Measurements from ENCODE around the gene POP4. TPM values are rescaled to one million over a fixed set of nuclear protein-coding genes. Genes with fewer than 3 reads are reported as not detected.

The POP4 gene
- total and polyA plus RNA-seq, 4 donors = 46.6 to 82.5 (median 62.2) TPM

DNA sequence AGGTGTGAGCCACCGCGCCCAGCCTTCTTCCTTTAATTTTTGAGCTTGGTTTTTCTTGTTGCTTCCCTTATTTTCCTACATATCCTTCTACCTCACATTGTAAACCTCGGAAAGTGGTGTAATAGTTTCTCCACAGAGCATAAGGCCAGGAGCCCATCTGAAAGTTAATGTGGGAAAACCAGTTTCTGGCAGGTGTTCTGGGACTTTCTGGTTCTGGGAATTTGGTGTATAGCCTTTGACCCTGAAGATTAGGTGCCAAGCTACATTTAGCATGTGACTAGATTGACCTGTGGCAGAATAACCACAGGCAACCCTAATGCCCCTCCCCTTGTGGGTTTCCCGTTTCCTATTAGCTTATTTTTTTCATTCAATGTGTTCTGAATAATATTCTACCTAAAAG is 8.7 kb downstream of the POP4 start:
- TF ChIP-seq, protein P1, sequence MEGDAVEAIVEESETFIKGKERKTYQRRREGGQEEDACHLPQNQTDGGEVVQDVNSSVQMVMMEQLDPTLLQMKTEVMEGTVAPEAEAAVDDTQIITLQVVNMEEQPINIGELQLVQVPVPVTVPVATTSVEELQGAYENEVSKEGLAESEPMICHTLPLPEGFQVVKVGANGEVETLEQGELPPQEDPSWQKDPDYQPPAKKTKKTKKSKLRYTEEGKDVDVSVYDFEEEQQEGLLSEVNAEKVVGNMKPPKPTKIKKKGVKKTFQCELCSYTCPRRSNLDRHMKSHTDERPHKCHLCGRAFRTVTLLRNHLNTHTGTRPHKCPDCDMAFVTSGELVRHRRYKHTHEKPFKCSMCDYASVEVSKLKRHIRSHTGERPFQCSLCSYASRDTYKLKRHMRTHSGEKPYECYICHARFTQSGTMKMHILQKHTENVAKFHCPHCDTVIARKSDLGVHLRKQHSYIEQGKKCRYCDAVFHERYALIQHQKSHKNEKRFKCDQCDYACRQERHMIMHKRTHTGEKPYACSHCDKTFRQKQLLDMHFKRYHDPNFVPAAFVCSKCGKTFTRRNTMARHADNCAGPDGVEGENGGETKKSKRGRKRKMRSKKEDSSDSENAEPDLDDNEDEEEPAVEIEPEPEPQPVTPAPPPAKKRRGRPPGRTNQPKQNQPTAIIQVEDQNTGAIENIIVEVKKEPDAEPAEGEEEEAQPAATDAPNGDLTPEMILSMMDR (IDR thresholded peaks at IDR 0.05; ENCODE audit: control extremely low read depth, extremely low read depth) = no peak
- H3K9ac ChIP-seq (ENCODE audit: insufficient read depth in 1 of 2, low read length in 2 of 2) = no peak overlapping the region
- no peak overlapping the region for H3K27ac ChIP-seq (ENCODE audit: low read depth in 1 of 2, low read length in 1 of 2)
- no peaks in the 10 kb centered on the region for H3K9me3 ChIP-seq (ENCODE audit: control insufficient read depth in 4 of 4, insufficient read depth in 3 of 4, low read length in 3 of 4)
- H3K36me3 ChIP-seq (ENCODE audit: control insufficient read depth in 4 of 4, insufficient read depth in 4 of 4, low read length in 4 of 4) = peaks cover 17 to 46% (median 29%) of the 10 kb centered on the region in 4 donors
- ATAC-seq (ENCODE audit: insufficient read depth, low FRiP score) (no peak), DNase-seq (no peak)
- no peaks in the 10 kb centered on the region for H3K27me3 ChIP-seq (ENCODE audit: control insufficient read depth in 3 of 3, insufficient read depth in 3 of 3, low read length in 2 of 3)
- peaks cover 0 to 4% (median 0%) of the 10 kb centered on the region in 5 donors for H3K4me1 ChIP-seq (ENCODE audit: control insufficient read depth in 5 of 5, insufficient read depth in 5 of 5, low read length in 5 of 5)
- H3K4me3 ChIP-seq = no peak overlapping the region
- 84 to 87% methylated on average over 4 of the region's 4 CpGs for WGBS, 2 donors

DNA sequence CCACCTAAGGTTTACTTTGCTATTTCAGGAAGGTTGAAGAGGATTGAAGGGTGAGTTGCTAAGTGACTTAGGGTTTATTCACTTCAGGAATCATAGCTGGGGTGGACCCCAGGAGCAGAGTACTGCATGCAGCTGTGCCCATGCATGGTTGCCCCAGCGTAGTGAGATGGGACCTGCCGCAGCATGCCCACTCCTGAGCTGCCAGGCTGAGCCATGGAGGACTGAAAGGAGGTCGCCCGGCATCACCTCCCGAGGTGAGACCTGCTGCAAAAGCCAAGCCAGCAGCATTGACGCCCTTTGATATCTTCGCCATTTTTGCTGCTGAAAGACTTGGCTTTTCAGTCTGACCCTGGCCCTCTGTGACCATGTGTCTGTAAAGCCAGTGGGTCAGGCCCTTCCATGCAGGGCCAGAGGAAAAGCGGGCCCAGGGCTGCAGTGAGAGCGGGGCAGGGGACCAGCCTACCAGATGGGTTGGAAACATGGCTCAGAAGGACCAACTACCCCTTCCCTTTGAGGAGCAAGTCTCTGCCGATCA is 9.9 kb downstream of the POP4 start:
- H3K27me3 ChIP-seq (ENCODE audit: control insufficient read depth in 3 of 3, insufficient read depth in 3 of 3, low read length in 2 of 3) = no peaks in the 10 kb centered on the region
- H3K36me3 ChIP-seq (ENCODE audit: control insufficient read depth in 4 of 4, insufficient read depth in 4 of 4, low read length in 4 of 4) = peaks cover 17 to 45% (median 28%) of the 10 kb centered on the region in 4 donors
- no peak for DNase-seq
- H3K9ac ChIP-seq (ENCODE audit: insufficient read depth in 1 of 2, low read length in 2 of 2) = no peak overlapping the region
- TF ChIP-seq, protein P1 (IDR thresholded peaks at IDR 0.05; ENCODE audit: control extremely low read depth, extremely low read depth) = no peak
- ATAC-seq (ENCODE audit: insufficient read depth, low FRiP score) = no peak
- H3K27ac ChIP-seq (ENCODE audit: low read depth in 1 of 2, low read length in 1 of 2) = no peak overlapping the region
- WGBS, 2 donors = 94 to 97% methylated on average over 10 of the region's 10 CpGs
- no peaks in the 10 kb centered on the region for H3K4me1 ChIP-seq (ENCODE audit: control insufficient read depth in 5 of 5, insufficient read depth in 5 of 5, low read length in 5 of 5)
- H3K4me3 ChIP-seq = no peak overlapping the region
- no peaks in the 10 kb centered on the region for H3K9me3 ChIP-seq (ENCODE audit: control insufficient read depth in 4 of 4, insufficient read depth in 3 of 4, low read length in 3 of 4)

DNA sequence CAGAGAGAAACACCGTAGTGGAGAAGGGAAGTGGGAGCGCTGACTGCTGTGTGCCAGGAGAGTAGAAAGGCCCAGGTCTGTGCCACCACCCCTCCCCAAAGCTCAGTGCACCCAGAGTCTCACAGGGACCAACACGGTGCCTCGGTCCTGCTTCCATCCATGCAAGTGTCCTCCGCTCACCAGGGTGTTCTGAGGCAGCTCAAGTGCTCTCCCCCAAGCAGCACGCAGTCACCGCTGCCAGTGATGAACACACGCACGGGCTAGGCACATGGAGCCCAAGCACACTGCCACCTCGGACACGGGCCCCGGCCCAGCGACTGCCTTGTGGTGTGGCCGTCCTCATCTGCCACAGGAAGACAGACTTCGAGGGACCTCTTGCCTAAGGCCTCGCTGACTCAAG is 10.5 kb downstream of the POP4 start:
- no peaks in the 10 kb centered on the region for H3K27me3 ChIP-seq (ENCODE audit: control insufficient read depth in 3 of 3, insufficient read depth in 3 of 3, low read length in 2 of 3)
- DNase-seq (no peak), ATAC-seq (ENCODE audit: insufficient read depth, low FRiP score) (no peak)
- 87 to 88% methylated on average over 16 of the region's 16 CpGs for WGBS, 2 donors
- TF ChIP-seq, protein P1 (IDR thresholded peaks at IDR 0.05; ENCODE audit: control extremely low read depth, extremely low read depth) = no peak
- H3K4me1 ChIP-seq (ENCODE audit: control insufficient read depth in 5 of 5, insufficient read depth in 5 of 5, low read length in 5 of 5) = no peaks in the 10 kb centered on the region
- no peak overlapping the region for H3K4me3 ChIP-seq
- no peak overlapping the region for H3K27ac ChIP-seq (ENCODE audit: low read depth in 1 of 2, low read length in 1 of 2)
- no peak overlapping the region for H3K9ac ChIP-seq (ENCODE audit: insufficient read depth in 1 of 2, low read length in 2 of 2)
- no peaks in the 10 kb centered on the region for H3K9me3 ChIP-seq (ENCODE audit: control insufficient read depth in 4 of 4, insufficient read depth in 3 of 4, low read length in 3 of 4)
- H3K36me3 ChIP-seq (ENCODE audit: control insufficient read depth in 4 of 4, insufficient read depth in 4 of 4, low read length in 4 of 4) = peaks cover 17 to 42% (median 24%) of the 10 kb centered on the region in 4 donors

Measured in lung (tissue), 12 donors.